ENCODE results near the gene RASSF1. TPM values are rescaled to one million over a fixed set of nuclear protein-coding genes. Genes with fewer than 3 reads are reported as not detected.

The RASSF1 gene
- total RNA-seq, 1 experiment from 2014 or later = 12.9 TPM

DNA sequence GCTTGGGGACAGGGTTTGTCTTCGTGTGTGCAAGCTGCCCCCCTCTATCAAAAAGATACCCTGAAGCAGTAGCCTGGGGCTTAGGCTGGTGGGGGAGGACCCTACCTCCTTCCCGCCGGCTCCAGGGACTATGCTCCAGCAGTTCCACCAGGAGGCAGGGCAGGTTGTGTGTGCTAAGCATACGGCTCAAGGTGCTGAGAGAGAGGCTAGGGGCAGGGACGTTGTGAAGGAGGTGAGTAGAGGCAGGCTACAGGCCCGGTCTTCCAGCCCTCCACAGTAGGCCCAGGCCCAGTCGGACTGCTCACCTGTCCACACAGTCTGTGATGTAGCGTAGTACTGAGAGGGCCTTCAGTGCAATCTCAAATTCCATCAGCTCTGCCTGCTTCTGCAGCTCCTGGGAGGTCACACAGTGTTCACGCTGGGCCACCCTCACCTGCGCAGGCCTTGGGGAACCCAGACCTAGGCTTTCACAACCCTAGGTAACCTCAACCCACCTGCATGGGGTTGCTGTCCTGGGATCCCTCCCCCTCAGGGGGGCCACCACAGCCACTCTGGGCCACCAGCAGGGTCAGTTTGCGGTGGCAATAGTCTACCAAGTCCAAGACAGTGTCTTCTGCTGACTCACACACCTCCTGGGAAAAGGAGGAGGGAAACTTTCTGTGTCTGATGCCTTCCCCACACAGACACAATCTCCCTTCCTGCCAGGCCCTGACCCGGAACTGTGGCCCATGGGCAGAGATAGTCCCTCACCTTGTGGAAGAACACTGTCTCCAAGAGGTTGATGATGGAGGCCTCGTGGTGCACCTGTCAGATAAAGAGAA, 2.4 kb upstream of the RASSF1 start:
- DNase-seq (ENCODE audit: low spot score) = no peak

- no peak for DNase-seq (ENCODE audit: low spot score)
Measured at GRCh38 chr3:50341996-50342650, 1.5 kb upstream of the RASSF1 start.

GRCh38 chr3:50341537-50341936, 901 bp upstream of the RASSF1 start:
- no peak for DNase-seq (ENCODE audit: low spot score)

DNA sequence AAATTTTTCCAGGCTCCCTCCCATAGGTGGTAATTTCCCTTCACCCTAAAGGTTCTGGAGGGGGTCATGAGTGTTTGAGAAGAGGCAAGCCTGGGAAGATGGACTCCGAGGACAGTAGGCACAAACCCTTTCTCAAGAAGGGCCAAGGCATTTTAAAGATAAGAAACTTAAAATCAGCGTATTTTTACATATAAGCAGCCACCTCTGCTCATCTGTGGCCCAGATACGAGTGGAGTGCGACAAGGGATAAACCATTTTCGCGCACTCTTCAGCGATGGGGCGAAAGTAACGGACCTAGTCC, 539 bp downstream of the RASSF1 start:
- no peak for DNase-seq (ENCODE audit: low spot score)

DNA sequence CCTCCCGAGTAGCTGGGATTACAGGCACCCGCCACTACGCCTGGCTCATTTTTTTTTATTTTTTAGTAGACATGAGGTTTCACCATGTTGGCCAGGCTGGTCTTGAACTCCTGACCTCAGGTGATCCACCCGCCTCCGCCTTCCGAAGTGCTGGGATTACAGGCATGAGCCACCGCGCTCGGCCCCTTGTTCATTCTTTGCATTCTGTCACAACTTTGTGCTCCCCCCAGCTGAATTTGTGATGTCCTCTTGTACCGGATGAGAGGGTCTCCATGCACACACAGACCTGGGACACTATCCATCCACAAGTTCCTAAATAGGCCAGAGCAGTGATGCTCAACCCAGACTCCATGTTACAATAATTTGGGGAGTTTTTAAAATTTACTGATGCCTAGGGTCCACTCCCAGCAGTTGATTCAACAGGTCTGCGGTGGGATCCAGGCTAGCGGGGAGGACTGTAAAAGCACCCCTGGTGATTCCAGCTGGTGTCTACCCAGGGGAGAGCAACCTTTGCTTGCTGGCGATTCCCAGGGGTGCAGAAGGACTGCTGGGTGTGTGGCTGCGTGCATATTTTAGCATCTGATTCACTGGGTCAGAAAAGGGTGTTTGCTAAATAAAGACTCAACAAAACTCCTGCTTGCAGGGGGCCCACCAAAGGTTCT, 1.0 kb downstream of the RASSF1 start:
- DNase-seq (ENCODE audit: low spot score) = no peak

DNA sequence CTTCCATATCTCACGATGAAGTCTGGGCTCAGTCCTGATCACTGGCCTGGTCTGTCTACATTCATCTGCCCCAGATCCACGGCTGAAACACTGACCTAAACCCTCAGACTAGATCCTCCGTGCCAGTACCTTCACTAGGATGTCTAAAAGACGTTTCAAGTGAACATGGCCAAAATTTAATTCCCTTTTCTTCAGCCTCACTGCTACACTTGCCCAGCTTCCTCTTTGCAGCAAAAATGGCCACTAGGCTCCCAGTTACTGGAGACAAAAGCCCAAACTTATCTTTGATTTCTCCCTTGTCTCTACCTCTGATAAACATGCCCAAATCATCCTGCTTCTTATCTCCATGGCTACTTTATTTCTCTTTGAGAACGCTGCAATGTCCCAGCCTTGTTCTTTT, 1.7 kb downstream of the RASSF1 start:
- DNase-seq (ENCODE audit: low spot score) = no peak

- peak; percentile 97 for DNase-seq (ENCODE audit: low spot score)
Measured at GRCh38 chr3:50337175-50337861, 3.3 kb downstream of the RASSF1 start.

DNA sequence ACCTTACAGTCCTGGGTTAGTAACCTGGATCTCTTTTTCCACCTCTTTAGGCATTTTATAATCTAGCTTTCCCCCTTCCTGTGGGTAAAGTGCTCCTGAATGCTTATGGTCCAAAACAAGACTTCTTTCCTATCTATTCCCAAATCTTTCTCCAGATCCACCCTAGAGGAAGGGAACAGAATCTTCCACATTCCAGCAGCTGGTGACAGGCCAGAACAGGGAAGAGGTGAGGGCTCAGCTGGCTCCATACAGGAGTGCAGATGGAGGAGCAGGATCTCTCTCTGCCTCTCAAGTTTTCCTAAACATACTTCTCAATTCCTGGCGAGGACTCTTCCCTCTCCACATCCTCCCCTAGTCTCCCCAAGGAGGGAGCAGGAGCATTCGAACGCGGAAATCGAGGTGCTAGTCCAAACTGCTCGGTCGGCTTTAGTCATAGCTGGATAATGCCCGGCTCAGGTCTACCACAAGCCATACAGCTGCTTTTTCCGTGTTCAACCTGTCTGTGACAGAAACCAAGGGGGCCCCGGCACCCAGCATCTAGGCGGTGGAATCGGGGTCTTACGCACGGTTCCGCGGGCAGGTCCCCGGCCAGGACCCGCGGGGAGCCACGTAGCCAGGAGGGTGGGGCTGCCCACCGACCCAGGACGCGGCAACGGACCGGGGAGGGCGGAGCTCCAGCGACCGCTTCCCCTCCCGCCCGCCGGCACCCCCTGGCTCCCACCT, 4.0 kb downstream of the RASSF1 start:
- peak; percentile 35 for DNase-seq (ENCODE audit: low spot score)

DNA sequence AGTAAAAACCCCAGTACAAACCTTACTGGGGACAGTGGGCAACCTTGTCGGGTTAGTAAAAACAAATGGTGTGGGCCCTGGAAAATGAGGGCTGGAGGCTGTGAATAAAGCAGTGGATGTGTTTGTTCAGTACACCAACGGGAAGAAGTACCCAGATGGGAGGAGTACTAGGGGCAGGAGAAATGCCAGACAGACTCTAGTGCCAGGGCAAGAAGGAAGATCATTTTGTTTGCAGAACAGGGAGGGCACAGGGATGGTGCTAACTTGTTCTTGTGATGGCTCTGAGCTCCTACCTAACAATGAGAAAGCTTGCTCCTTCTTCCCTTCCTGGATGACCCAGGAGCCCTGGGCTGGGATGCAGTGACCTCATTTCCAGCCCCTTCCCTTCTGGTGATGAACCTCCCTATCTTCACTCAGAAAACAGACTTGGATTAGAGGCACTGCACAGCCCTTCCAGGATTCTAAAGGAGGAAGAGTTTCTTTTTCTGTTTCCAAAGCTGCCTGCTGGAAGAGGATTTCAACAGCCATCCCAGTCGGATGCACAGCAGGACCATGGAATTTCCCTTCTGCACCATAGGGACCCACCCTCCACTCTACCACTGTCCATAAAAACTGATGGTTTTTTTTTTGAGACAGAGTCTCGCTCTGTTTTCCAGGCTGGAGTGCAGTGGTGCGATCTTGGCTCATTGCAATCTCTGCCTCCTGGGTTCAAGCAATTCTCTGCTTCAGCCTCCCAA, 6.1 kb downstream of the RASSF1 start:
- no peak for DNase-seq (ENCODE audit: low spot score)

GRCh38 chr3:50333744-50334328, 6.8 kb downstream of the RASSF1 start:
- no peak for DNase-seq (ENCODE audit: low spot score)

- DNase-seq (ENCODE audit: low spot score) = no peak
Measured at GRCh38 chr3:50331364-50331907, 9.2 kb downstream of the RASSF1 start.

DNA sequence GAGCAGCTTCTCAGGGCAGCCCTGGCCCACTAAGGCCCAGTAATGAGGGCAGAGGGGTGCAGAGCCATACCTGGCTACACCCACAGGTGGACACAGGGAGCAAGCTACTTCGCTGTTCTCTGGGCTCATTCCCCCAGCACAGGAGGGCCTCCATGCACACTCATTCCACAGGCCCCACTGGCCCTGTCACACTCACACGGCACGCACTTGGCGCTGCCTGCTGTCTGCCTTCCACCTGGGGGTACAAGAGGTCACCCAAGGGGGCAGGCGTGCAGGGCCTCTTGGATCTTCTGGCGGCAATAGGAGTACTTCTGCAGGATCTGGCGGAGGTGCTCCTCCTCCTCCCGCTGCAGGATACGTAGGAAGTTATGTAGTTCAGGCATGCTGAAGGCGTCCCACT, 10.3 kb downstream of the RASSF1 start:
- no peak for DNase-seq (ENCODE audit: low spot score)

GRCh38 chr3:50327943-50328691, 12.5 kb downstream of the RASSF1 start, which contains the start of gene TUSC2:
Gene TUSC2, minus strand, starts transcription at chr3:50328223. Its CDS starts 124 bp downstream, at chr3:50328099.
- DNase-seq (ENCODE audit: low spot score) = peak; percentile 91

DNA sequence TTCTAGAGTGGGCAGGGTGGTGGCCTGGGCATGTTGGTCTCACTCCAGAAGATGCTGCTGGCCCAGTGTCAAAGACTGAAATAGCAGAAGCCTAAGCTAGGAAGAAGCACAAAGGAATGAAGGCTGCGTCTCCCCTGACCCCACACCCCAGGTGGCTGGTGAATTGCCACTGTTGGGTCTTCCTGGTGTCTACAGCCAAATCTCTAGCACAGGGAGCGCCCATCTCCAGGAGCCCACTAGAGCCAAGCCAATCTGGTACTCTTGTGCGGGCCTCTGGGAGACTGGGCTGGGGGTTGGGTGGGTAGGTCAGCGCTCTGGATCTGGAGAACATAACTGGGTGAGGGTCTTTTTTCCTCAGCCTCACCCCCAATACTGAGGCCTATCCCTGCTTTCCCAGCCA, 13.5 kb downstream of the RASSF1 start:
- DNase-seq (ENCODE audit: low spot score) = no peak

- DNase-seq (ENCODE audit: low spot score) = no peak
Measured at GRCh38 chr3:50326182-50326541, 14.5 kb downstream of the RASSF1 start.

GRCh38 chr3:50325497-50326181, 15.0 kb downstream of the RASSF1 start:
- no peak for DNase-seq (ENCODE audit: low spot score)

DNA sequence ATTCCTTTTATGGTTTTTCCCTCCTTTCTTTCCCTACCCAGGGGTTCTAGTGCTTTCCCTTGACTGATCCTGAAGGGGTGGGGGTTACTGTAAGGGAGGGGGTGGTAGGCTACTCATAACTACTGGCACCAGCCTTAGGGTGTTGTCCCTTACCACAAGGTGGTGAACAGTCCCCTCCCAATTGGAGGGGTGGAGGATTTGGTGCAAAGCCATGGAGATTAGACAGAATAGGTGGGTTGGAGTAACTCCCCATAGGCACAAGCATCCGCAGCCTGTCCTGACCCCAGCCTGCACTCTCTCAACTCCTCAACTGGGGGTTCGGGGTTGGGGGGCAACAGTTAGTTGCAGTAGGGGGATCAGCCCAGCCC, 15.5 kb downstream of the RASSF1 start:
- no peak for DNase-seq (ENCODE audit: low spot score)

DNA sequence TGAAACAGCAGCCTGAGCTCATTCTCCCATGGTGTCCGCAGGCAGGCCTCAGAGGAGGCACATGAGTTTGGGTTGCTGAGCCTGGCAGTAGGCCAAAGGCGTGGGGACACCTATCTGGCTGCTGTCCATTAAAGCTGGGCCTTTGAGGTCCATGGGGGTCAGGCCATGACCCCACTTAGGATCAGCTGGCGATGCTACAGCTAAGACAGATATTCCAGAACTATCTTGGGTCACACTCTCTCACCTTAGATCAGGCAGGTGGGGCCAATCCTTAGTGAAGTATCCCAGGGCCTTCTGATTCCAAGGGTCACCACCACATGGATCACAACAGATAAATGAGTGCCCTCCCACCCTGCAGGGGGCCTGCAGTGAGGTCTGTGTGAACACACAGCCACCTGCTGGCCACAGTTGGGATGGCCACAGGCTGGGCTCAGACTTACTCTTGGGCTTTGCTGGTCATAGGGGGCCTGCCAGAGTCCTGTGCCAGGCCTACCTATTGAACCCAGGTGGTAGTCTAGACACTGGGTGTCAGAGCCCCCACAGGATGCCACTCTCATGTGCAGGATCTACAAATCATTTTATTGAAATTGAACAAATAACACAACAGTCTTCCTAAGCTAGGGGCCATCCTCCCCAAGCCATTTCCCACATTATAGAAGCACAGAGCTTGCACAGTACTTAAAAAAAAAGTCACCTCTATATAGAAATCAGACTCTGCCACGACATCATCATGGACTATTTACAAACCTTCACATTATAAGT, 16.1 kb downstream of the RASSF1 start:
- DNase-seq (ENCODE audit: low spot score) = peak; percentile 63

All from A172 (cell line).